HepG2 (cell line): Measurements from ENCODE around the gene ALG8.

ENCODE experiments used
- E2F2 ChIP-seq: sonication (generic); formaldehyde crosslinking; IDR thresholded peaks from 2 replicates; pipeline ENCODE4 v1.4.0; 2020; ENCODE audit warnings: missing genetic modification reagents, borderline replicate concordance
- FOSL1 ChIP-seq: sonication (generic); formaldehyde crosslinking; IDR thresholded peaks from 2 replicates; pipeline ENCODE4 v1.9.0; 2021; ENCODE audit warnings: missing genetic modification reagents, borderline replicate concordance
- MXI1 ChIP-seq: IDR thresholded peaks from 3 replicates; pipeline ENCODE4 v1.6.1; 2012; ENCODE audit warnings: low read depth, low read length, inconsistent platforms, borderline replicate concordance
- PHF21A ChIP-seq: sonication (generic); formaldehyde crosslinking; IDR thresholded peaks from 2 replicates; pipeline ENCODE4 v1.5.0; 2020; ENCODE audit warnings: mild to moderate bottlenecking, missing genetic modification reagents

DNA sequence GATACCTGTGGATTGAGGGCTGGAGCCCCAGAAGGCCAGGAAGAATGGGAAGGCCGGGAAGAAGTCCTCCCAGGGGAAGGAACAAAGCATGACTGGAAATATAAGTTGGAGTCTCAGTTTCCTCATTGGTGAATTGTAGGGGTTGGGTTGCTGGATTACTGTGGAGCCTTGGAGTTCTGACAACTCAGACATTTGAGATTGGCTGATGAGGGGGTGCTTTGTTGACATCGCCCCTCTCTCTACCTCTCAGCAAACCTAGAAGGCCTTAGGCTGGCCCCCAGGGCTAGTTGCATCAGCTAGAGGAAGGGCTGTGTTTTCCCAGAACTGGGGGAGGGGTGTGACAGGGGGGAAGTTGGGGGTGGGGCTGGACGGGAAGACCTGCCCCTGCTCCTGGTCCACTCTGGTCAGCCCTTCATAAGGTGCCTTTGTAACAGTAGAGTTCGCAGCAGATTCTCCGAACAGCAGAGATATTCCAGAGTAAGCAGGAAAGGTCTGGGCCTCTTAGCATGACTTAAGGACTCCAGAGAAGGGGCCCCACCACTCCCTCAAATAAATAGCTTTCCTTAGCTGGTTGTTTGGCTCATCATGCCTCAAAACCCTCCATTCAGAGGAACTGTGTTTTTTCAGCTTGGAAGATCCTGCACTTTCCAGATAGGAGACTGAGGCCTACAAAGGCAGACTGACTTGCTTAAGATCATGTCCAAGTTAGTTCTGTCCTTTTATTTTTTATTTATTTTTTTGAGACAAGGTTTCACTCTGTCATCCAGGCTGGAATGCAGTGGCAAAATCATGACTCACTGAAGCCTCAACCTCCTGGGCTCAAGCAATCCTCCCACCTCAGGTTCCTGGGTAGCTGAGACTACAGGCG is 88.2 kb downstream of the ALG8 start:
- TF ChIP-seq E2F2 (CRISPR knock-in tag): no peak
- no peak for TF ChIP-seq FOSL1 (CRISPR knock-in tag)
- no peak for TF ChIP-seq MXI1
- no peak for TF ChIP-seq PHF21A (CRISPR knock-in tag)
